K562 (cell line): ENCODE data around the gene MPC1. TPM values are rescaled to one million over a fixed set of nuclear protein-coding genes. Genes with fewer than 3 reads are reported as not detected.

ENCODE experiments used
- ATAC-seq: fragments of 200-7000 bp; cut with Tn5 transposase; 3 replicates; pipeline ENCODE4 v1.9.1; 2020; ENCODE audit warnings: moderate library complexity
- BruUV-seq: library from RNA; stranded (reverse); fragments of 400-500 nt; replicated peaks from 2 replicates; lab custom pipeline; 2021; lab: Mats Ljungman, UMichigan
- CTCF ChIA-PET: fragments of 300-600 bp; formaldehyde crosslinking; extraction: SDS; loops from one replicate; lab custom pipeline; 2021; ENCODE audit warnings: low intra/inter-chr PET ratio; lab: Yijun Ruan, JAX
- POLR2A ChIA-PET: fragments of 300-600, 350-650 bp; sonication (Branson Sonifier 250); formaldehyde crosslinking; extraction: SDS; loops from one replicate; lab custom pipeline; 2021; ENCODE audit warnings: antibody characterized with exemption, inconsistent platforms; lab: Yijun Ruan, JAX
- DNase-seq, 4 experiments: peaks; one replicate each; pipeline versions ENCODE4 v3.0.0 to v3.0.0-alpha.2; 2011 to 2018; ENCODE audit warnings: low spot score in 3 of 4, mixed read lengths in 3 of 4; ENCODE audit errors: extremely low read depth in 1 of 4
- FAIRE-seq: peaks from 2 replicates; lab custom pipeline; 2011; peaks lifted over from hg19 to GRCh38; lab: Jason Lieb, UNC
- H2AFZ ChIP-seq: 2 replicates; pipeline ENCODE4 v1.6.0; 2011; ENCODE audit warnings: low read depth, low read length, control low read depth, inconsistent platforms
- H3K27ac ChIP-seq: fragments of 200-600 bp; 3 replicates; pipeline ENCODE4 v1.8.0; 2011; ENCODE audit warnings: low read depth, mild to moderate bottlenecking, control low read depth, inconsistent platforms, low read length, moderate library complexity, mixed read lengths; ENCODE audit errors: extremely low read depth
- H3K27me3 ChIP-seq, 2 experiments: fragments of 300-600 bp in 1 of 2; 2 replicates in 1 of 2; 3 replicates in 1 of 2; pipeline versions ENCODE4 v1.6.0 to v1.8.0; 2011; ENCODE audit warnings: inconsistent platforms in 2 of 2, low read length in 2 of 2, mild to moderate bottlenecking in 1 of 2, mixed read lengths in 1 of 2, moderate library complexity in 1 of 2; ENCODE audit not compliant: control insufficient read depth in 2 of 2, insufficient read depth in 2 of 2
- H3K36me3 ChIP-seq: fragments of 300-600 bp; 3 replicates; pipeline ENCODE4 v1.8.0; 2011; ENCODE audit warnings: mild to moderate bottlenecking, low read length, inconsistent platforms; ENCODE audit not compliant: control insufficient read depth, insufficient read depth
- H3K4me1 ChIP-seq, 2 experiments: fragments of 200-600 bp in 1 of 2; replicated peaks in 1 of 2; 2 replicates in 1 of 2; 3 replicates in 1 of 2; pipeline versions ENCODE4 v1.5.1 to v1.8.0; 2011; ENCODE audit warnings: inconsistent platforms in 2 of 2, low read length in 2 of 2, mild to moderate bottlenecking in 1 of 2, mixed read lengths in 1 of 2, moderate library complexity in 1 of 2; ENCODE audit not compliant: control insufficient read depth in 2 of 2, insufficient read depth in 2 of 2
- H3K4me2 ChIP-seq: 2 replicates; pipeline ENCODE4 v1.6.1; 2011; ENCODE audit warnings: low read length, control low read depth, inconsistent platforms, mixed read lengths; ENCODE audit not compliant: insufficient read depth
- H3K4me3 ChIP-seq: fragments of 200-600 bp; sonication (generic), shearing (Covaris generic); 2 replicates; pipeline ENCODE4 v1.5.1; 2016; ENCODE audit warnings: control low read depth, inconsistent platforms
- H3K79me2 ChIP-seq: fragments of 200-600 bp; 3 replicates; pipeline ENCODE4 v1.8.0; 2011; ENCODE audit warnings: low read length, inconsistent platforms; ENCODE audit not compliant: control insufficient read depth, insufficient read depth
- H3K9ac ChIP-seq, 2 experiments: 2 replicates each; pipeline versions ENCODE4 v1.6.0 to v1.6.1; 2011; ENCODE audit warnings: low read depth in 2 of 2, low read length in 2 of 2, control low read depth in 1 of 2, inconsistent platforms in 1 of 2, mild to moderate bottlenecking in 1 of 2, mixed read lengths in 1 of 2; ENCODE audit not compliant: insufficient read depth in 1 of 2
- H3K9me1 ChIP-seq: one replicate; pipeline ENCODE4 v1.6.0; 2011; ENCODE audit warnings: inconsistent platforms, mild to moderate bottlenecking, low read length, moderate library complexity; ENCODE audit not compliant: control insufficient read depth, insufficient read depth
- H3K9me3 ChIP-seq: replicated peaks from 2 replicates; pipeline ENCODE4 v1.5.1; 2011; ENCODE audit warnings: low read depth, low read length, inconsistent platforms; ENCODE audit not compliant: control insufficient read depth, insufficient read depth
- H4K20me1 ChIP-seq: replicated peaks from 2 replicates; pipeline ENCODE4 v1.6.1; 2011; ENCODE audit warnings: low read length, inconsistent platforms, mixed read lengths; ENCODE audit not compliant: control insufficient read depth, insufficient read depth
- ILK ChIP-seq: fragments of 450-650 bp; IDR thresholded peaks from 2 replicates; pipeline ENCODE4 v1.6.1; 2016; ENCODE audit warnings: missing genetic modification characterization, low read depth, mild to moderate bottlenecking, missing compliant biosample characterization, moderate library complexity, borderline replicate concordance
- ZBTB7A ChIP-seq: IDR thresholded peaks from 2 replicates; pipeline ENCODE4 v1.6.1; 2011; ENCODE audit warnings: low read depth, mild to moderate bottlenecking, low read length, moderate library complexity, borderline replicate concordance; ENCODE audit not compliant: control insufficient read depth
- ZNF785 ChIP-seq: fragments of 250-450 bp; sonication (Bioruptor Pico); IDR thresholded peaks from 2 replicates; pipeline ENCODE4 v1.4.0; 2020; ENCODE audit warnings: mild to moderate bottlenecking
- WGBS: fragments of 100-300 bp; shearing (Covaris generic); methylation state at CpG from one replicate; pipeline ENCODE4 v1.1.6; 2016; ENCODE audit warnings: low coverage, mixed read lengths; ENCODE audit not compliant: insufficient coverage; ENCODE audit errors: missing lambda C conversion rate; 5-methylcytosine and 5-hydroxymethylcytosine counted together
- in situ Hi-C: fragments of 300-500 bp; cut with MboI; formaldehyde crosslinking; loops from 4 replicates; pipeline ENCODE4 v1.15.0; 2018; ENCODE audit warnings: inconsistent platforms, mixed read lengths
- intact Hi-C: fragments of 100-400 bp; cut with micrococcal nuclease; formaldehyde crosslinking; loops from 2 replicates; pipeline ENCODE4 v1.14.2; 2022
- polyA plus RNA-seq, 8 experiments: library from polyadenylated mRNA; depleted of rRNA in 4 of 8; stranded (reverse) in 5 of 8; unstranded in 3 of 8; fragments of >200 nt; fragmentation: Nextera tagmentation in 2 of 8; fragmentation: Illumina TruSeq in 1 of 8; extraction: Ambion mirVana in 2 of 8; extraction: Trizol in 1 of 8; gene quantifications; 2 replicates each; pipeline versions ENCODE4 v1.2.1 to v1.2.3, GENCODE V29; 2011 to 2014; ENCODE audit warnings: inconsistent platforms in 1 of 8, missing spikeins in 1 of 8
- total RNA-seq, 7 experiments: library from RNA; depleted of rRNA in 6 of 7; stranded (reverse); fragments of >200 nt in 6 of 7; fragmentation: Illumina TruSeq in 2 of 7; extraction: Trizol in 2 of 7; gene quantifications; 2 replicates each; pipeline versions ENCODE4 v1.2.1 to v1.2.3, GENCODE V29; 2011 to 2021; ENCODE audit warnings: low replicate concordance in 1 of 7
- TF ChIP-seq, protein P1 (sequence below): fragments of 450-650 bp; IDR thresholded peaks from 2 replicates; pipeline ENCODE4 v1.6.1; 2016; ENCODE audit warnings: mild to moderate bottlenecking, moderate library complexity
- TF ChIP-seq, protein P2 (sequence below): sonication (generic); formaldehyde crosslinking; IDR thresholded peaks from 2 replicates; pipeline ENCODE4 v1.9.0; 2022; ENCODE audit warnings: mild to moderate bottlenecking, missing genetic modification reagents
- TF ChIP-seq, protein P3 (sequence below): sonication (generic); formaldehyde crosslinking; IDR thresholded peaks from 2 replicates; pipeline ENCODE4 v1.8.0; 2022; ENCODE audit warnings: mild to moderate bottlenecking, missing genetic modification reagents

Gene MPC1
- total and polyA plus RNA-seq, 9 of the 15 experiments (the other 6 are each of a cell fraction or from before 2014, with no cell fraction given), result 78.6 to 185 (median 138) TPM

- H3K4me1 ChIP-seq, result peaks cover 0 to 11% of the 10 kb centered on the region in 2 experiments; a peak in 1 of 5 replicates
- no peaks in the 10 kb centered on the region for H3K9me3 ChIP-seq
- H2AFZ ChIP-seq, result no peak overlapping the region
- H3K4me3 ChIP-seq, result no peak overlapping the region
- no TSS peak for BruUV-seq
- H3K36me3 ChIP-seq, result no peaks in the 10 kb centered on the region
- ChIA-PET CTCF (no interaction called here), POLR2A (interaction anchor here (0.7 kb wide), 1 partner anchor 71 kb away, joined by 3 read pairs; no protein-coding TSS in a partner anchor)
- intact Hi-C loops, result no loop called here
- in situ Hi-C loops, result no loop called here
- H4K20me1 ChIP-seq, result 0 out of 2 replicates have a peak, but pooled peaks cover 4% of the 10 kb centered on the region
- H3K4me2 ChIP-seq, result no peak overlapping the region
- no peaks in the 10 kb centered on the region for H3K9me1 ChIP-seq
- no peaks in the 10 kb centered on the region for H3K79me2 ChIP-seq
- FAIRE-seq (no peak), DNase-seq (no peak), ATAC-seq (no peak)
- WGBS, result 0% methylated on average over 5 of the region's 5 CpGs
- H3K27me3 ChIP-seq, result peaks cover 47 to 73% of the 10 kb centered on the region in 2 experiments
- no peak overlapping the region for H3K27ac ChIP-seq
- H3K9ac ChIP-seq, result no peak overlapping the region
- no peak for TF ChIP-seq ZNF785 (CRISPR knock-in tag)
- TF ChIP-seq, protein P1, sequence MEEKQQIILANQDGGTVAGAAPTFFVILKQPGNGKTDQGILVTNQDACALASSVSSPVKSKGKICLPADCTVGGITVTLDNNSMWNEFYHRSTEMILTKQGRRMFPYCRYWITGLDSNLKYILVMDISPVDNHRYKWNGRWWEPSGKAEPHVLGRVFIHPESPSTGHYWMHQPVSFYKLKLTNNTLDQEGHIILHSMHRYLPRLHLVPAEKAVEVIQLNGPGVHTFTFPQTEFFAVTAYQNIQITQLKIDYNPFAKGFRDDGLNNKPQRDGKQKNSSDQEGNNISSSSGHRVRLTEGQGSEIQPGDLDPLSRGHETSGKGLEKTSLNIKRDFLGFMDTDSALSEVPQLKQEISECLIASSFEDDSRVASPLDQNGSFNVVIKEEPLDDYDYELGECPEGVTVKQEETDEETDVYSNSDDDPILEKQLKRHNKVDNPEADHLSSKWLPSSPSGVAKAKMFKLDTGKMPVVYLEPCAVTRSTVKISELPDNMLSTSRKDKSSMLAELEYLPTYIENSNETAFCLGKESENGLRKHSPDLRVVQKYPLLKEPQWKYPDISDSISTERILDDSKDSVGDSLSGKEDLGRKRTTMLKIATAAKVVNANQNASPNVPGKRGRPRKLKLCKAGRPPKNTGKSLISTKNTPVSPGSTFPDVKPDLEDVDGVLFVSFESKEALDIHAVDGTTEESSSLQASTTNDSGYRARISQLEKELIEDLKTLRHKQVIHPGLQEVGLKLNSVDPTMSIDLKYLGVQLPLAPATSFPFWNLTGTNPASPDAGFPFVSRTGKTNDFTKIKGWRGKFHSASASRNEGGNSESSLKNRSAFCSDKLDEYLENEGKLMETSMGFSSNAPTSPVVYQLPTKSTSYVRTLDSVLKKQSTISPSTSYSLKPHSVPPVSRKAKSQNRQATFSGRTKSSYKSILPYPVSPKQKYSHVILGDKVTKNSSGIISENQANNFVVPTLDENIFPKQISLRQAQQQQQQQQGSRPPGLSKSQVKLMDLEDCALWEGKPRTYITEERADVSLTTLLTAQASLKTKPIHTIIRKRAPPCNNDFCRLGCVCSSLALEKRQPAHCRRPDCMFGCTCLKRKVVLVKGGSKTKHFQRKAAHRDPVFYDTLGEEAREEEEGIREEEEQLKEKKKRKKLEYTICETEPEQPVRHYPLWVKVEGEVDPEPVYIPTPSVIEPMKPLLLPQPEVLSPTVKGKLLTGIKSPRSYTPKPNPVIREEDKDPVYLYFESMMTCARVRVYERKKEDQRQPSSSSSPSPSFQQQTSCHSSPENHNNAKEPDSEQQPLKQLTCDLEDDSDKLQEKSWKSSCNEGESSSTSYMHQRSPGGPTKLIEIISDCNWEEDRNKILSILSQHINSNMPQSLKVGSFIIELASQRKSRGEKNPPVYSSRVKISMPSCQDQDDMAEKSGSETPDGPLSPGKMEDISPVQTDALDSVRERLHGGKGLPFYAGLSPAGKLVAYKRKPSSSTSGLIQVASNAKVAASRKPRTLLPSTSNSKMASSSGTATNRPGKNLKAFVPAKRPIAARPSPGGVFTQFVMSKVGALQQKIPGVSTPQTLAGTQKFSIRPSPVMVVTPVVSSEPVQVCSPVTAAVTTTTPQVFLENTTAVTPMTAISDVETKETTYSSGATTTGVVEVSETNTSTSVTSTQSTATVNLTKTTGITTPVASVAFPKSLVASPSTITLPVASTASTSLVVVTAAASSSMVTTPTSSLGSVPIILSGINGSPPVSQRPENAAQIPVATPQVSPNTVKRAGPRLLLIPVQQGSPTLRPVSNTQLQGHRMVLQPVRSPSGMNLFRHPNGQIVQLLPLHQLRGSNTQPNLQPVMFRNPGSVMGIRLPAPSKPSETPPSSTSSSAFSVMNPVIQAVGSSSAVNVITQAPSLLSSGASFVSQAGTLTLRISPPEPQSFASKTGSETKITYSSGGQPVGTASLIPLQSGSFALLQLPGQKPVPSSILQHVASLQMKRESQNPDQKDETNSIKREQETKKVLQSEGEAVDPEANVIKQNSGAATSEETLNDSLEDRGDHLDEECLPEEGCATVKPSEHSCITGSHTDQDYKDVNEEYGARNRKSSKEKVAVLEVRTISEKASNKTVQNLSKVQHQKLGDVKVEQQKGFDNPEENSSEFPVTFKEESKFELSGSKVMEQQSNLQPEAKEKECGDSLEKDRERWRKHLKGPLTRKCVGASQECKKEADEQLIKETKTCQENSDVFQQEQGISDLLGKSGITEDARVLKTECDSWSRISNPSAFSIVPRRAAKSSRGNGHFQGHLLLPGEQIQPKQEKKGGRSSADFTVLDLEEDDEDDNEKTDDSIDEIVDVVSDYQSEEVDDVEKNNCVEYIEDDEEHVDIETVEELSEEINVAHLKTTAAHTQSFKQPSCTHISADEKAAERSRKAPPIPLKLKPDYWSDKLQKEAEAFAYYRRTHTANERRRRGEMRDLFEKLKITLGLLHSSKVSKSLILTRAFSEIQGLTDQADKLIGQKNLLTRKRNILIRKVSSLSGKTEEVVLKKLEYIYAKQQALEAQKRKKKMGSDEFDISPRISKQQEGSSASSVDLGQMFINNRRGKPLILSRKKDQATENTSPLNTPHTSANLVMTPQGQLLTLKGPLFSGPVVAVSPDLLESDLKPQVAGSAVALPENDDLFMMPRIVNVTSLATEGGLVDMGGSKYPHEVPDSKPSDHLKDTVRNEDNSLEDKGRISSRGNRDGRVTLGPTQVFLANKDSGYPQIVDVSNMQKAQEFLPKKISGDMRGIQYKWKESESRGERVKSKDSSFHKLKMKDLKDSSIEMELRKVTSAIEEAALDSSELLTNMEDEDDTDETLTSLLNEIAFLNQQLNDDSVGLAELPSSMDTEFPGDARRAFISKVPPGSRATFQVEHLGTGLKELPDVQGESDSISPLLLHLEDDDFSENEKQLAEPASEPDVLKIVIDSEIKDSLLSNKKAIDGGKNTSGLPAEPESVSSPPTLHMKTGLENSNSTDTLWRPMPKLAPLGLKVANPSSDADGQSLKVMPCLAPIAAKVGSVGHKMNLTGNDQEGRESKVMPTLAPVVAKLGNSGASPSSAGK, result no peak
- TF ChIP-seq, protein P2, sequence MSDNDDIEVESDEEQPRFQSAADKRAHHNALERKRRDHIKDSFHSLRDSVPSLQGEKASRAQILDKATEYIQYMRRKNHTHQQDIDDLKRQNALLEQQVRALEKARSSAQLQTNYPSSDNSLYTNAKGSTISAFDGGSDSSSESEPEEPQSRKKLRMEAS (CRISPR knock-in tag), result no peak
- no peak for TF ChIP-seq ZBTB7A
- TF ChIP-seq, protein P3, sequence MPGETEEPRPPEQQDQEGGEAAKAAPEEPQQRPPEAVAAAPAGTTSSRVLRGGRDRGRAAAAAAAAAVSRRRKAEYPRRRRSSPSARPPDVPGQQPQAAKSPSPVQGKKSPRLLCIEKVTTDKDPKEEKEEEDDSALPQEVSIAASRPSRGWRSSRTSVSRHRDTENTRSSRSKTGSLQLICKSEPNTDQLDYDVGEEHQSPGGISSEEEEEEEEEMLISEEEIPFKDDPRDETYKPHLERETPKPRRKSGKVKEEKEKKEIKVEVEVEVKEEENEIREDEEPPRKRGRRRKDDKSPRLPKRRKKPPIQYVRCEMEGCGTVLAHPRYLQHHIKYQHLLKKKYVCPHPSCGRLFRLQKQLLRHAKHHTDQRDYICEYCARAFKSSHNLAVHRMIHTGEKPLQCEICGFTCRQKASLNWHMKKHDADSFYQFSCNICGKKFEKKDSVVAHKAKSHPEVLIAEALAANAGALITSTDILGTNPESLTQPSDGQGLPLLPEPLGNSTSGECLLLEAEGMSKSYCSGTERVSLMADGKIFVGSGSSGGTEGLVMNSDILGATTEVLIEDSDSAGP (CRISPR knock-in tag), result no peak
- TF ChIP-seq ILK, result no peak
Measured at GRCh38 chr6:166415306-166415705, 32.6 kb upstream of the MPC1 start.
